Ishikawa (cell line): Measurements from ENCODE around the gene CAVIN2.

Source experiments
- EP300 ChIP-seq: IDR thresholded peaks from 2 replicates; pipeline ENCODE4 v1.6.1; 2012; ENCODE audit warnings: borderline replicate concordance
- MAX ChIP-seq: IDR thresholded peaks from 2 replicates; pipeline ENCODE4 v1.6.1; 2012
- RAD21 ChIP-seq: IDR thresholded peaks from 2 replicates; pipeline ENCODE4 v1.6.1; 2012; ENCODE audit warnings: low read depth
- REST ChIP-seq: IDR thresholded peaks from 2 replicates; pipeline ENCODE4 v1.6.1; 2012; ENCODE audit warnings: low read depth, mild to moderate bottlenecking
- TAF1 ChIP-seq: IDR thresholded peaks from 2 replicates; pipeline ENCODE4 v1.6.1; 2012; ENCODE audit warnings: low read depth, mild to moderate bottlenecking

- no peak for TF ChIP-seq MAX
- no peak for TF ChIP-seq EP300
- TF ChIP-seq TAF1 = no peak
- no peak for TF ChIP-seq RAD21
- no peak for TF ChIP-seq REST
These were observed 60.2 kb downstream of the CAVIN2 start for GRCh38 chr2:191786694-191787093.
